Retina (tissue), 1 donor: Measurements from ENCODE around the gene PGLYRP2.

Experiments used
- DNase-seq: peaks from one replicate; pipeline ENCODE4 v3.0.0-alpha.2; 2016

The PGLYRP2 gene

DNA sequence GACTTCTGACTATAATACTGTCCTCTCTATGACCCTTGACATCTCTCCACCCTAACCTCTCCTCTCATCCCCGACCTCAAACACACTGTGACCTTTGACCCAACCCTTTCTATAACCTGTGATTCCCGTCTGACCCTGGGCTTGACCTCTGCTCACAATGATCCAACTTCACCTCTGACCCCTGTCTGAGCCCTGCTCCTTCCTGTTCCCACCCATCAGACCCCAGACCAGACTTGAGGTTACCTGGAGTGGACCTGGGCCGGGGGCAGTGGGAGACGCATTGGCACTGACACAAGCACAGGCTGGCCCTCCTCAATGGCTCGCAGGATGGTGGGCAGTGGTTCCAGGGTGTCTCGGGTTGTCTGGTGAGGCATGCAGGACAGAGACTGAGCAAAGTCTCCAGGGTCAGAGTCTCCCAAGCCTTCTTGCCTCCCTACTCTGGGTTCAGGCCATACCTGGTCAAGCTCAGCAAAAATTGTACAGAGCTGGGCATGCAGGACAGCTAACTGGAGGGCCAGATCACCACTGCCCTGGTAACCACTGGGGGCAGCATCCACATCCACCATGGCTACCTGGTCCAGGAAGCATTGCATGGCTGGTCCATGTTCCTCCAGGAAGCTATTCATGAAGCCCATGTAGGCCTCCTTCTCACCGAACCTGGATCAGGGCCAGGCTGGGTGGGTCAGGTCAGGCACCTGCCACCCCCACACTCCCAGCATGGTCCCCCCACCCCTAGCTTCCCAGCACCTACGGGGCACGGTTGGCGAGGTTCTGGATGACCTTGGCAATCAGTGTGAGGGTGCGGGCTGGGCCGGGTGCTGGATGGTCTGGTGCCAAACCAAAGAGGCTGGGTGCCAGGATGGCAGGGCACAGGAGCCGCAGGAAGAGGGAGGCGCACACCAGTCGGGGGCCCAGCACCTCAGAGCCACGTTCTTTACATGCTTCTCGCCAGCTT, 25.1 kb downstream of the PGLYRP2 start:
- no peak for DNase-seq

GRCh38 chr19:15453091-15453578, 26.2 kb downstream of the PGLYRP2 start:
- peak; percentile 26 for DNase-seq

DNA sequence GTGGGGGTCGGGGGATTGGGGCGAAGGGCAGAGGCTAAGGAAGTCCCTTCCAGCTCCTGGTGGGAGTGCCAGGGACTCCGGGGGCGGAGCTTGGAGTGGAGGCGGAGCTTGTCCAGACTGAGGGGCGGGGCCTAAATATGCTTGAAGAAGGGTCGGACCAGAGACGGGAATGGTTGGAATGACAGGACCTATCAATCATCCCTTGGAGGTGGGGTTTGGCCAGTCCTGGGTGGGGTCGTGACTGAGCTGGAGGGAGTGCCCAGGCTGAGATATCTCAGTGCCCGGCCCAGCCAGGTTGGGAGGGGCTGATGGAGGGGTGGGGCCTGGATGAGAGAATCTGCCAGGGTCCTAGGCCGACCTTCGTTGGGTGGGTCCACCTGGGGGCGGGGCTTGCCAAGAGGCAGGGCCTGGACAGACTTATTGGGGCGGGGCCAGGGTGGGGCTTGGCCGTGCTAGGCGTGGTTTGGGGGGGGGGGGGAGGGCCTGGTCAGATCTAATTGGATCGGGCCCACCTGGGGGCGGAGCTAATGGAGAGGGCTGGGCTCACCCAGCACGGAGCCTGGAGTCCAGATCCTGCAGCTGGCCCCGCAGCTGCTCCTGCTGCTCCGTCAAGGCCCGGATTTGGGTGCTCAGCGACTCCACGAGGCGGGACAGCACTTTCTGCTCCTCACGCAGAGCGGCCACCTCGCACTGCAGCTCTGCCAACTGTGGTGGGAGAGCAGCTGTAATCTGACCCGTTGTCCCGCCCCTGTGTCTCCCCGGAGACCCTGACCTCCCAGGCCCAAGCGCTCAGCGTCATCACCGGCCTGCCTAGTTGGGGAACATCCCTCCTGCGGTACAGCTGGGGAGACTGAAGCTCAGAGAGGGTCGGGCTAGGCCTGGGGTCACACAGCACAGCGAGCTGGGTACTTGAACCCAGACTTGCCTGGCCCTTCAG, 26.9 kb downstream of the PGLYRP2 start:
- DNase-seq: peak; percentile 81

GRCh38 chr19:15450528-15450890, 28.8 kb downstream of the PGLYRP2 start:
- DNase-seq: no peak

DNA sequence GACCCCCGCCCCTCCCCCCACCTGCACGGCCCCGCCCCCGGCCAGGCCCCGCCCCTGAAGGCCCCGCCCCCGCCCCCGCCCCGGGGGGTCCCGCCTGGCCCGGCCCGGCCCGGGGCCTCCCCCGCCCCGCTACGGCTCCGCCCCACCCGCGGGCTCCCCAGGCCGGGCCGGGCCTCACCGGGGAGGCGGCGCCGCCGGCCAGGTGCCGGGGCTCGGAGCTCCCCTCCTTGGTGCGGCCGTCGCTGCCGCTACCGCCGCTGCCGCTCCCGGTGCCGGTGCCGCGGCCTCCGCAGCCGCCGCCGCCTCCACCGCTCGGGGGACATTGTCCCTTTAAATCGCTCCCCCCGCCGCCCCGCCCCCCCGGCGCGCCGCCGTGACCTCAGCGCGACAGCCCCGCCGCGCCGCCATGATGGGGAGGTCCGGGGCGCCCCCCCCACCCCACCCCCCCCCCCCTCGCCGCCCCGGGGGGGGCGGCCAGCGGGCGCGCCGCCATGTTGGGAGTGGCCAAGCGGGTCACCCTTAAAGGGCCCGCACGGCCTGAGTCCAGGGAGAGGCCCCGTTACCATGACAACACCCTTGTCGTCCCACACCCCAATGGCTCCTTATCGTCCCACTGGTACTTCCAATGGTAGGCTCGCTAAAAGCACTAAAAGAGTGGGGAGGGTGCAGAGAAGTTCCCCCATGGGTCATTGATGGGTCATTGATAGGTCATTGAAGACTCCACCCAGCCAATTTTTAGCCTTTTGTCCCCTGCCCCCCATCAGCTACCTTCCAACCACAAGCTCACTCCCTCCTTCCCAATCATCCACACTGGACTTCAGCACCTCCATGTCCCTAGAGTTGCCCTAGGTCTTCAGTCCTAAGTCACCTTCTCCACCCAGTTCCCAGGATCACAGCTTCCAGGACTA, 29.4 kb downstream of the PGLYRP2 start, which contains the start of gene WIZ:
Gene WIZ, minus strand, starts transcription at position 337 of the 908 bp plus-strand sequence. CDS start 1,649 bp downstream, outside the sequence.
- DNase-seq: peak; percentile 60

DNA sequence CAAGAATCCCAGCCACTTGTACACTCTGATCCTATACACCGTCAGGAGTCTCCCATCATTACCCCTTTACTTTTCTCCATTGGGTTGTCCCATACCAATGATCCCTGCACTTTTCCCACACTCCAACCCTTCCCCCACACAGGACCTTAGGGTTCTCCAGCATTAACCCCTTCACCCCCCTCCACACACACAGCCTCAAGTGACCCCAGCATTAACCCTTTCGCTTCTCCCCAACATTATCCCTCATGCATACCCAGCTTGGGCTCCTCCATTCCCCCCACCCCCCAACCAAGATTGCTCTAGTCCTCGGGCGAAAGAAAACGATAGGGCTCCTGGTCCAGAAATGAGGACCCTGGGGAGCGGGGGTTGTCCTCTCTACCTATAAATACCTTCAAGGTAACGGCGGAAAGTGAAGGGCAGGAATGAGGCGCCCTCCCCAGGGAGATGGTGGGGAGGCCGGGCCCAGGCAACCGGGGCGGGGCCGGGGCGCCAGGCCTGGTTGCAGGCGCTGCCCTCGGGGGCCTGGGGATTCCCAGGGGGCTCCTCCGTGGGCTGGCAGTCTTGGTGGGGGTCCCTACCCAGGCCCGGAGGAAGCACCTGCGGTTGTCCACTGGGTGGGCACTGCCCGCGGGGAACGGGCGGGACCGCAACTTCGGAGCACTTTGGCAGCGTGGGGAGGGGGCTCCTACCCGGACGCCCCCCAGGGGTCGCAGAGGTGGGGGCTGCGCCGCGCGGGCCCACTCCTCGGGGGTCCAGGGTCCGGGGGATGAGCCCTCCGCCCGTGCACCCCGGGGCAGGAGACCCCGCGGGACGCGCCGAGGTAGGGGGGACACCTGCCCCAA, 30.3 kb downstream of the PGLYRP2 start:
- peak; percentile 43 for DNase-seq

GRCh38 chr19:15448044-15448777, 31.1 kb downstream of the PGLYRP2 start:
- no peak for DNase-seq

DNA sequence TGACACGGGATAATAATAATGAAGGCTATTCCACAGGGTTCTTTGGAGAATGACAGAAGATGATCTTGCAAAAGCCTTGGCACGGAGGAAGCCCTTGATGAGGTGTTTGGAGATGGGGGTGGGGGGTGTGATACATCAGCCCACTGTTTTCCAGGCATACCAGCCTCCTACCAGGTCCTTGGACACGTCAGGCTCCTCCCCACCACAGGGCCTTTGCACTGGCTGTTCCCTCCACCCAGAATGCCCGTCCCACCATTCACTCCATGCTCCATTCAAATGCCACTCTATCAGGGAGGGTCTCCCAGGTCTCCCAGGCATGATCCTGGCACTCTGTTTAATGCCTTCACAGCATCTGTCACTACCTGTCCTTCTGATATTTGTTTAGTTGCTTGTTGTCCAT, 32.2 kb downstream of the PGLYRP2 start:
- no peak for DNase-seq

GRCh38 chr19:15445807-15446376, 33.4 kb downstream of the PGLYRP2 start:
- no peak for DNase-seq

- no peak for DNase-seq
These were observed 34.1 kb downstream of the PGLYRP2 start for GRCh38 chr19:15445227-15445605.

GRCh38 chr19:15444505-15445226, 34.6 kb downstream of the PGLYRP2 start:
- DNase-seq: no peak

GRCh38 chr19:15443838-15444237, 35.5 kb downstream of the PGLYRP2 start:
- DNase-seq: no peak

- DNase-seq: no peak
These were observed 36.0 kb downstream of the PGLYRP2 start for GRCh38 chr19:15443325-15443724.

GRCh38 chr19:15442142-15442920, 37.0 kb downstream of the PGLYRP2 start:
- DNase-seq: no peak

GRCh38 chr19:15441317-15441716, 38.0 kb downstream of the PGLYRP2 start:
- DNase-seq: no peak

DNA sequence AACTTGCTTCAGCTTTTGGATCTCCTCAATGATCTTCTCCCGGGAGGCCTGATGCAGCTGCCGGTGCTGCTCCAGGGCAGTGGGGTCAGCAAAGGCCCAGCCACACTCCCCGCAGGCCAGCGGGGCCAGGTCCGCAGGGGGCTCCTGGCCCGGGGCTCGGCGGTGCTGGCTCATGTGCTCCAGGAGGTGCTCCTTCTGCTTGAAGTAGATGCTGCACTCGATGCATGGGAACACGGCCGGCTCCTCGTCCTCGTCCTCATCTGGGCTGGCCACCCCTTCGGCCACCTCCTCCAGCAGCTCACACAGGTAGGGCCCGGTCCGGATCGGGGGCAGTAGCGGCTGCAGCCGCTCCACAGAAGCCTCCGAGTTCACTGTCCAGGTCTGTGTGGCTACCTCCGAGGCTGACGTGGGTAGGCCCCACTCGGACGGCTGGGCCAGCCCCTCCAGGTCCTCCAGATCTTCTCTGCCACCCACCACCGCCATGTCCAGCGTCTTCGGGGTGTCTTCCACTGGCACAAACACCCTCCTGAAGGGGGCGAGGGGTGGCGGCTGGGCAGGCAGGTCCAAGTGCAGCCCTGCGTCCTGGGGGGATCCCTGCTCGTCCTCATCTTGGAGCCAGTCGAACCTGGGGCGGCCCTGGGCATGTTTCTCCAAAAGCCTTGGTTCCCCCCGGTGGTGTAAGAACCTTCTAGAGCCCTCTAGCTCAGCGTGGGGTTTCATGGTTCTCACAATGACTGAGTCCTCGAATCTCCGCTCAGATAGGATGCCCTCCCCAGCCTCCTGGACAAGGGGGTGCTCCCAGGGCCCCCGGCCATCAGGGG, 39.3 kb downstream of the PGLYRP2 start:
- no peak for DNase-seq

GRCh38 chr19:15439078-15439799, 40.1 kb downstream of the PGLYRP2 start:
- no peak for DNase-seq
